BE2C (cell line): ENCODE results near the gene YWHAB. TPM values are rescaled to one million over a fixed set of nuclear protein-coding genes. Genes with fewer than 3 reads are reported as not detected.

Source experiments
- DNase-seq: peaks from one replicate; pipeline ENCODE4 v3.0.0-alpha.2; 2020
- H3K27me3 ChIP-seq: fragments of 250-450 bp; sonication (Bioruptor Pico); 2 replicates; pipeline ENCODE4 v1.5.1; 2020; ENCODE audit warnings: mild to moderate bottlenecking
- H3K36me3 ChIP-seq: fragments of 250-450 bp; sonication (Bioruptor Pico); 2 replicates; pipeline ENCODE4 v1.5.1; 2020; ENCODE audit warnings: mild to moderate bottlenecking
- H3K4me1 ChIP-seq: fragments of 250-450 bp; sonication (Bioruptor Pico); 2 replicates; pipeline ENCODE4 v1.5.1; 2020
- H3K4me3 ChIP-seq: 2 replicates; pipeline ENCODE4 v1.5.1; 2011; ENCODE audit warnings: low read depth, low read length
- H3K9me3 ChIP-seq: fragments of 250-450 bp; sonication (Bioruptor Pico); 2 replicates; pipeline ENCODE4 v1.5.1; 2020
- polyA plus RNA-seq: library from polyadenylated mRNA; unstranded; fragments of >200 nt; gene quantifications from one replicate; pipeline ENCODE4 v1.2.1, GENCODE V29; 2012; ENCODE audit warnings: low read depth, missing spikeins; ENCODE audit not compliant: insufficient read length, insufficient read depth
- TF ChIP-seq, protein P1 (sequence below): IDR thresholded peaks from 2 replicates; pipeline ENCODE4 v1.5.1; 2012; ENCODE audit warnings: mild to moderate bottlenecking, low read depth, low read length

Gene YWHAB
- polyA plus RNA-seq = 169 TPM

GRCh38 chr20:44885392-44886265 is at the start of gene YWHAB:
TSS of gene YWHAB (plus strand) at chr20:44885705. CDS start at chr20:44901534, 15,829 bp downstream.
- Histone ChIP-seq H3K27me3 (no peaks in the 10 kb centered on the region), H3K36me3 (peaks cover 8% of the 10 kb centered on the region), H3K9me3 (no peaks in the 10 kb centered on the region), H3K4me1 (peaks cover 5% of the 10 kb centered on the region; the same call in 1 of the 2 replicates), H3K4me3 (peak within 1 kb of the TSS; percentile 92)
- peak; percentile 100 for DNase-seq
- TF ChIP-seq, protein P1, sequence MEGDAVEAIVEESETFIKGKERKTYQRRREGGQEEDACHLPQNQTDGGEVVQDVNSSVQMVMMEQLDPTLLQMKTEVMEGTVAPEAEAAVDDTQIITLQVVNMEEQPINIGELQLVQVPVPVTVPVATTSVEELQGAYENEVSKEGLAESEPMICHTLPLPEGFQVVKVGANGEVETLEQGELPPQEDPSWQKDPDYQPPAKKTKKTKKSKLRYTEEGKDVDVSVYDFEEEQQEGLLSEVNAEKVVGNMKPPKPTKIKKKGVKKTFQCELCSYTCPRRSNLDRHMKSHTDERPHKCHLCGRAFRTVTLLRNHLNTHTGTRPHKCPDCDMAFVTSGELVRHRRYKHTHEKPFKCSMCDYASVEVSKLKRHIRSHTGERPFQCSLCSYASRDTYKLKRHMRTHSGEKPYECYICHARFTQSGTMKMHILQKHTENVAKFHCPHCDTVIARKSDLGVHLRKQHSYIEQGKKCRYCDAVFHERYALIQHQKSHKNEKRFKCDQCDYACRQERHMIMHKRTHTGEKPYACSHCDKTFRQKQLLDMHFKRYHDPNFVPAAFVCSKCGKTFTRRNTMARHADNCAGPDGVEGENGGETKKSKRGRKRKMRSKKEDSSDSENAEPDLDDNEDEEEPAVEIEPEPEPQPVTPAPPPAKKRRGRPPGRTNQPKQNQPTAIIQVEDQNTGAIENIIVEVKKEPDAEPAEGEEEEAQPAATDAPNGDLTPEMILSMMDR = no peak

DNA sequence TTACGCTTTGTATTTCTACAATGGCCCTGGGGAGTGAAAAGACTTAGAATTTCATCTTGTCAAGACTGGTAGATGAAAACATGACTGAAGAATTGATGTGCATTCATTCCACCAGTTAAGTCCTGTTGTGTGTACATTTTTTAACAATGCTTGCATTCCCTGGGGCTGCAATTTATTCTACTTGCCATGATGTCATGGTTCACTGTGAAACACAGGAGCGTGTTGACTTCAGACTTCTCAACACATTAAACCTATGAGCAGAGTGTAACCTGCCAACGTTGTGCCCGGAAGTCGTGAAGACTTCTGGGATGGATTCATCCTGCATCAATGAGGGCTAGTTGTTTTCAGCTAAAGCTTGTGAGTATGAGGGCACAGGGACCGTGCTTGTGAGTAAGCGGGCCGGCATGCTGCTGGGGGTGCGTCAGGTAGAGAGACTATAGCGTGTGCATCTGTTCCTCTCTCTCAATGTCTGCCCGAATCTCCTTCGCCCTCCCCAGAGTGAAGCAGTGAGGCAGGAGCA is 48.8 kb upstream of the YWHAB start:
- no peaks in the 10 kb centered on the region for H3K27me3 ChIP-seq

GRCh38 chr20:44837946-44838345 is 47.6 kb upstream of the YWHAB start:
- no peaks in the 10 kb centered on the region for H3K9me3 ChIP-seq
- TF ChIP-seq, protein P1 = no peak
- H3K27me3 ChIP-seq = no peaks in the 10 kb centered on the region
- no peaks in the 10 kb centered on the region for H3K36me3 ChIP-seq
- H3K4me1 ChIP-seq = no peaks in the 10 kb centered on the region; the same call in none of the 2 replicates
- DNase-seq = no peak
- H3K4me3 ChIP-seq = no peak overlapping the region

More for the DNA sequence above, 48.8 kb upstream of the YWHAB start:
- H3K4me3 ChIP-seq = no peak overlapping the region
- H3K4me1 ChIP-seq = peaks cover 4% of the 10 kb centered on the region
- TF ChIP-seq, protein P1 = no peak
- H3K9me3 ChIP-seq = no peaks in the 10 kb centered on the region
- no peaks in the 10 kb centered on the region for H3K36me3 ChIP-seq
- no peak for DNase-seq

DNA sequence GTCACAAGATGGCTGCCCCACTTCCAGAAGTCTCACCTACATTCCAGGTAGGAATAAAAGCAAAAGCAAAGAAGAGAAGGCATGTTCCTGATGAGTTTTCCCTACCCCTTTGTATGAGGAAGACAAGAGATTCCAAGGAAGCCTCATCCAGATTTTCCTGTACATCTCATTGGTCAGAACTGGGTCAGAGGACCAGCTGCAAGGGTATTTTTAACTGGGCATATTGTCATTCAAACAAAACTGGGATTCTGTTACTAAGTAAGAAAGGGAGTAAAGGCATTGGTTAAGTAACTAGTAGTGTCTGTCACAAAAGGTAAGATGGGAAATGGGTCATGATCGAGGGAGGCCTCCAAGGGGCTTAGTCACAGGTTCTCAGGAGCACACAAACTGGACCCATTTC is 47.0 kb upstream of the YWHAB start:
- H3K36me3 ChIP-seq = no peaks in the 10 kb centered on the region
- no peaks in the 10 kb centered on the region for H3K27me3 ChIP-seq
- H3K9me3 ChIP-seq = no peaks in the 10 kb centered on the region
- no peaks in the 10 kb centered on the region; the same call in 1 of the 2 replicates for H3K4me1 ChIP-seq
- H3K4me3 ChIP-seq = no peak overlapping the region
- no peak for DNase-seq
- TF ChIP-seq, protein P1 = no peak

- TF ChIP-seq, protein P1 = no peak
- Histone ChIP-seq H3K4me3 (no peak overlapping the region), H3K9me3 (no peaks in the 10 kb centered on the region), H3K27me3 (no peaks in the 10 kb centered on the region), H3K36me3 (no peaks in the 10 kb centered on the region), H3K4me1 (no peaks in the 10 kb centered on the region; the same call in 1 of the 2 replicates)
- no peak for DNase-seq
These were observed 46.0 kb upstream of the YWHAB start for GRCh38 chr20:44839481-44839880.

DNA sequence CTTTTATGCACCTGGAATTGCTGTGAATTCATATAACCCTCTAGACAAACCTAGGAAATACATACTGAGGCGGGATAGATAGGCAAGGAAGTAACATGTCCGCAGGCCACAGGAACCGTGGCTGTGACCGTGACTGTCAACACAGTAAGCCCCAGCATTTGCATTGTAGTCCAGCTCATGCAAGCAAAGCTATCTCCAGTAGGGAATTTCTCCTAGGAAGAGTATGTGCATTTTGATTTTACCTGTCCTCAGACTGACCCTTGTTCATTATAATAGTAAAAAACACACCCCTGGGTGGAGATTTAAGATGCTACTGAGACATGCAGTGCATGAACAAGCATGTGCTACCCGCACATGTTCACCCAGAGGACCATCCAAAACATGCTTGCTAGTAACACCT is 44.7 kb upstream of the YWHAB start:
- Histone ChIP-seq H3K36me3 (no peaks in the 10 kb centered on the region), H3K4me3 (no peak overlapping the region), H3K27me3 (no peaks in the 10 kb centered on the region), H3K9me3 (no peaks in the 10 kb centered on the region), H3K4me1 (no peaks in the 10 kb centered on the region)
- DNase-seq = no peak
- TF ChIP-seq, protein P1 = no peak
